Stimulated activated CD4-positive, alpha-beta T cell treated with anti-CD3 and anti-CD28 coated beads, TNF-alpha, amount 100 ng/mL, for 4 hours (primary cell): ENCODE measurements around the gene STIL.

Source experiments
- DNase-seq, 3 experiments: peaks; one replicate each; pipeline ENCODE4 v3.0.0-alpha.2; 2020; ENCODE audit warnings: low read depth in 3 of 3

Gene STIL

DNA sequence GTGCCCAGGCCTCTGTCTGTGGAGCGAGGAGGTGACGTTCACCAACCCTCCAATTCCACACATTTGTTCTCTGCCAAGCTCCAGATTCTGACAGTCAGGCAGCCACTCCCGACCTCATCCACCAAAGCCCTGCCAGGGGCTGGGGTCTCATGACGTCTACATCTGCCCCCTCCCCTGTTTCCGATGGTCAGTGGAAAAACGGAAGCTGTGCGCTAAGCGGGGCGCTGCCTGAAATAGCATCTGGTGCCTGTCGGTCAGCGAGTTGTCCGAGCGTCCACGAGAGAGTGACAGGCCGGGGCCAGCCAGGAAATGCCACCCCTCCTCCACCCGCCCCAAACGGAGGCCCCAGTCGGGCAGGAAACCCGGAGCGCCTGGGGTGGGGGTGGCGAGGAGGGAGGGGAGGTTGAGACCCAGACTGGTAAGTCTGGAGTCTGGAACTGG is 78.7 kb downstream of the STIL start:
- DNase-seq = no peak

GRCh38 chr1:47233186-47233585 is 80.8 kb downstream of the STIL start:
- DNase-seq = no peak

DNA sequence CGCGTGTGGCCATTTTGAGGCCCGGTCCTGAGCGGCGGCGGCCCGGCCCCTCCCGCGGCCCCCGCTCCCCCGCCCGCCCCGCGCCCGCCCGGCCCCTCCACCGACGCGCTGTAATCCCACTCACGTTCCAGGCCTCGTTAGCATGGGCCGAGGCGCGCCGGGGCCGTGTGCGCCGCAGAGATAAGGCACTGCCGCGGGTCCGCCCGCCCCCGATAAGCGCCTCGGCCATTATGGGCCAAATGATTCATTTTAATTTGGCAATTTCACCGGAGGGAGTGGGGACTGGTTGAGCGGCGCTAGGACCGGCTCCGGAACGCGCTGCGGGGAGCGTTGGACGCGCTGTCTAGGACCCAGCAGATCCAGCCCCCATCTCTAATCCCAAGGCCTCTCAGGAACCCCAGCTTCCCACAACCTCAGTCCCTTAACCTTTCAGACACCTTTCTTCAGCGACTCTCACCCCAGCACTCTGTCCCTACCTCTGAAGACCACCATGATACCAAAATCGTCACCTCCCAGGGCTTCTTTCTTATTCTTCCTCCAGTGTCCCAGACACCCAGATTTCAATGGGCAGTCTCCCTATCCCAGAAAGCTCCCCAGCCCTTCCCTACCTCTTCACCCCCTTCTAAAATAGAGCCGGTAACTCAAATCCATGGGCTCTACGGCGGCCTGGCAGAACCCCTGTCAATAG is 81.6 kb downstream of the STIL start, which contains the start of gene TAL1:
TAL1 (minus strand) TSS at position 39 of the 688 bp plus-strand sequence. CDS start 6,337 bp downstream, outside the sequence.
- no peak for DNase-seq

DNA sequence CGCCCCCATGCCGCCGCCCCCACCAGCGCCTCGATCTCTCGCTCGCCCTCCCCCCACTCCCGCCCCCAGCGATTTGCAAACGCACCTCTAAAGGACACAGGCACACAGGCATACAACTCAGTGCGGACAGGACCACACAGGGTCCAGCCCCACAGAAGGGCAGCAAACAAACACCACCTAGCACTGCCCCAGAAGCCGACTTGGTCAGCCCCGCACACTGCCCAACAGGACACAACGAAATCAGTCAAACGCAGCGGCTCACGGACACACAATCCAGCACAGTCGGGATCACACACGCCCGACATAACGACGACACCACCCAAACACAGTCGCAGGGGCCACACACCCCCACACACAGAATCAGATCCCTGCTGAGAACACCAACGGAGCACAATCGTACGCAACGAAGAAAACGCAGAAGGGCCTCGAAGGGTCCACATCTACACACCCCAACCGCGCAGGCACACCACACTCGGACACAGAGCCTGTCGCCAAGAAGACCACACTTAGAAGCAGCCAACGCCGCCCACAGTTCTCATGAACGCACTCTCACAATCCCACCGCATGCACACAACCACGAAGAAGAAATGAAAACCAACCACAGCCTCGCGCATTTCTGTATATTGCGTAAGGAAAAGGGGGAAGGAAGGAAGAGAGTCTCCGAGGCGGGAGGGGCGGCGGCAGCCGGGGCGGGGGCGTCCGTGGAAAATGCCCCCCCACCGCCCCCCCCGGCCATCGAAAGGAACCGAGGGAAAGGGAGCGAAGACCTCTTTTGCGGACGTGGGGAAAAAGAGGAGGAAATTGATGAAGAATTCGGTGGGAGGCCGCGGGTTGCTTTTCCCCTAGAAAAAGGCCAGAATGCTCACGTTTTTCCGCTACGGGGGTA is 82.4 kb downstream of the STIL start:
- peak in 1 of 3 experiments; percentile 15 for DNase-seq

DNA sequence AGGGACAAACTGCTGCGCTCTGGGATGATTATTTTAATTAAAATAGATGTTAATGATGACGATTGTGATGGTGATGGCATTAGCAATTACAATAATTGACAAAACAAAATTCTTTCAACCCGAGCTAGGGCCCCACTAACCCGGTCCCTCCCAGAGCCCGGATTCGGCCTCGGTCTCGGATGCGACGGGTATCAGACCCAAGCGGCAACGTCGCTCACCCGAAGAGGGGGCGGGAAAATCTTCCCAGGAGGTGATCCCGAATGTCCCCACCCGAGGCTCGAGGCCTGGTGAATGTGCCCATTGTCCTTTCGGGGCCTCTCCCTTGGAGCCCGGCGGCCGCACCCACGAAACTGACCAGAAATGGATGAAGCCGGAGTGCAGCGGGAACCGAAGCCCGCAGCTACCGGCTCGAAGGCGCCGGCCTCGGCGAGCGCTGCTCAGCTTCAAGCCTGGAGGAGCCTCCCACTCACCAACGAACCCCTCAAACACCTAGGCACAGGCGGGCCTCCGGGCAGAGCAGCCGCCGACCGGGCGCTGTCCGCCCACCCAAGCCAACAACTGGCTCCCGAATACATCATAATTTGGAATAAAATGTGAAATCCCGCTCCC is 83.2 kb downstream of the STIL start:
- DNase-seq = no peak

- DNase-seq = no peak
Observed at GRCh38 chr1:47229886-47230691, 83.9 kb downstream of the STIL start.

DNA sequence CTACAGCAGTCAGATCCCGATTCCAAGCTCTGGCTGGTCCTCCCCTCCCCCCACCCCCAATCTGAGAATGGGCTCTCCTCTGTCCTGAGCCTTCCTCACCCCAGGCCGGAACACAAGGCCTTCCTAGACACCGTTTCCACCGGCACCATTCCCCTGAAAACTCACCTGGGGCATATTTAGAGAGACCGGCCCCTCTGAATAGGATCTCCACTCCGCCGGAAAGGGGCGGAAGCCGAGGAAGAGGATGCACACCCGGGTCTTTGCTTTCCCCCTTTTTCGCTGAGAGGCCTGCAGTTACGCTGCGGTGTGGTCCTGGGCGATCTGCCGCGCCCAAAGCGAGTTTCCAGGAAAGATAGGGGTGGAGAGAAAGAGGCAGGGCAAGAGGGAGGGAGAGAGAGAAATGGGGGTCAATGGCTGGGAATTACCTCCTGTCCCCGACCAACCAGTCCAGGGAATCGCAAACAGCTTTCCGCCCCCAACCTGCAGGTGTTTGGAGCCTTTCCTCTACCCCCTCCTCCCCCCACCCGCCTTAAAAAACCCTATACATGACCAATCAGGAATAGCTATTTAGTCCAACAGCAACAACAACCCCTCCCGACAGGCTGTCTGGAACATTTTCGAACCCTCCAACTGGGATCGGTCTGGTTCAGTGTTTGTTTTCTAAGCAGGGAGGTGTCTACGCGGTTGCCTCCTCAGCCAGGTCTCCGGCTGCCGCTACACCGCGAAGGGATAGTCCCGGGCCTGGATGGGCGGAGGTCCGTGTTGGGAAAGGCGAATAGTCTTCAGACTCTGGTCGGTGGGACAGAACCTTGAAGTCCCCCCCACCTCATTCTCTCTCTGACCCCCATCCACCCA is 84.7 kb downstream of the STIL start:
- no peak for DNase-seq

DNA sequence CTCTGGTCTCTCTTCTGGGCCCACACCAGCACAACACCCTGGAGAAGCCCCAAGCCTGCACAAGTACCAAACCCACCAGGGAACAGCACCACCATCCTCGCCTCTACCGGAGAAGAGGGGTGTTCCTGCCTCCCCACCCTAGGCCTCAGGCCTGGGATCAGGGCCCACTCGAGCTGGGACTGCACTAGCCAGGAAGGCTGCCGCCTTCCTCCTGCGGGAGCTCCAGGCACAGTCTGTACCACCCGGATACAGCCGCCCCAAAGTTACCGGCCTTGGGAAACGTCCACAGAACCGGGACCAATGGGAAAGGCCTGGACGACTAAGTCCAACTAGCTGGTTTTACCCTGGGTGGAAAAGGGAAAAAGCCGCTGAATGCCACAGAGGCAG is 85.3 kb downstream of the STIL start:
- DNase-seq = no peak

- DNase-seq = no peak
Observed at GRCh38 chr1:47227341-47228232, 86.4 kb downstream of the STIL start.

DNA sequence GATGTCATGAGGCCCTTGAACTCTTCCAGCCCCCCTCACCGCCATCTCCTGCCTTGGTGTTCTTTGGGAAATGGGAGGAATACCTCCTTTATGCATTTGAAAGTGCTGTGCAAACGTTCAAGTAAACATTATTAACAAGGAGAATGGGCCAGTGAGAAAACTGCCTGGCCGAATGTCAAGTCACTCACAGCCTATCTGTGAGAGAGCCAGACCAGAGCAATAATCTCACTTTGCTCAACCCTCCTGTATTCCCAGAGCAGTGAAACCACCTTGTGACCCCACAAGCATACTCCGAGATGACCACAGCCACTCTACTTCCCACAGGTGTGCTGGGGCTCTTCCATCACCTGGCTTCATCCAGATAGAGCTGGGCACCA is 87.1 kb downstream of the STIL start:
- DNase-seq = no peak

DNA sequence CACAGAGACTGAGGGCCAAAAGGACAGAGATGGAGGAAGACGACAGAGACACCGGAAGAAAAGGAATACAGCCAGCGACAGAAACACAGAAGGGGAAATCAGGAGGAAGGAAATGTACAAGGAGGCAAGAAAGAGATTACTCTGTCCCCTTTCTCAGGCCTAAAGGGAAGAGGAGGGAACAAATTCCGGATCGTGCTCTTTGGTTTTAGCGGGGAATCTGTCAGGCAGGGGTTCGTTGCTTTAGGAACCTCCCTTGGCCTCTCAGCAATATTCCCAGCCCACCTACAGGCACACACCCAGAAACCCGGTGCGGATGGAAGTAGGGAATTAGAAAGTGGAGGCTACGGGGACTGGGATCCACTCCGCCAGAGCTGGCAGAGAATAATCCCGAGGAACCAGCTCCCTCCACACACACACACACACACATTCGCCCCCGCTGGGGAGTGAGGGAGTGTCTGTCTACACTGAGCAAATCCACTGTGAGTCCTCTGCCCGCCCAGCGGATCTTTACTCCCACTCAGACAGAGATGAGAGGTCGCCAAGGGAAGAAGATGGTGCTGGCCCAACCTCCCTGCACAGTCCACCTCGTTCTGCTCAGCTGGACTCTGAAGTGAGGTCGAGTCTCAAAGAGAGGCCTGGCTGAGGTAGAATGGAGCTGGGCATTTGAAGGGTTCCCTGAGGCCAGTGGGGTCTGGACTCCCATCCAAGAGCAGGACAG is 87.7 kb downstream of the STIL start:
- no peak for DNase-seq

DNA sequence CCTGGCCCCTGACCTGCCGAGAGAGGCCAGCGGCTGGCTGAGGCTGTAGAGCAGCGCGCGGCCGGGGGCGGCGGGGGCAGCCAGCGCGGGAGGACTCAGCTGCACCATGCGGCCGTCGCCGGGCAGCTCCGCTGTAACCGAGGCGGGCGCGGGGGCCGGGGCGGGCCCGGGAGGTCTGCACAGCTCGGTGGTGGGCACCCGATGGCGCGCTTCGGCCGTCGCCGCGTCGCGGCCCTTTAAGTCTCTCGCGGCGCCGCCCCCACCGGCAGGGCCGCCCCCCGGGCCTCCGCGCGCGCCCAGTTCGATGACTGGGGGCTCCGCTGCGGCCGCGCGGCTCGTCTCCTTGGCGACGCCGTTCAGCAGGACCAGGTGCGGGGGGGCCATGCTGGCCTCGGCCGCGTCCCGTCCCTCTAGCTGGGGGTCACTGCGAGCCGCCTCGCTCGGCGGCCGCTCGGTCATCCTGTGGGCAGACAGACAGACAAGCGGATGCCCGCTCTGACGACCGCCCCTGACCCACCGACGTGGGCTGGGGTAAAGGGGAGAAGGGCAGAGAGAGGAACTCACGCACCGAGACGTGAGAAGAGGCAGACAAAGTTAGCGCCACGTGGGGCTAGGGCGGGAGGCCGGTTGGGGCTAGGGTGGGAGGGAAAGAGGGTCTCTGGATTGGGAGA is 88.4 kb downstream of the STIL start:
- no peak for DNase-seq

GRCh38 chr1:47224676-47225399 is 89.1 kb downstream of the STIL start:
- DNase-seq = no peak

DNA sequence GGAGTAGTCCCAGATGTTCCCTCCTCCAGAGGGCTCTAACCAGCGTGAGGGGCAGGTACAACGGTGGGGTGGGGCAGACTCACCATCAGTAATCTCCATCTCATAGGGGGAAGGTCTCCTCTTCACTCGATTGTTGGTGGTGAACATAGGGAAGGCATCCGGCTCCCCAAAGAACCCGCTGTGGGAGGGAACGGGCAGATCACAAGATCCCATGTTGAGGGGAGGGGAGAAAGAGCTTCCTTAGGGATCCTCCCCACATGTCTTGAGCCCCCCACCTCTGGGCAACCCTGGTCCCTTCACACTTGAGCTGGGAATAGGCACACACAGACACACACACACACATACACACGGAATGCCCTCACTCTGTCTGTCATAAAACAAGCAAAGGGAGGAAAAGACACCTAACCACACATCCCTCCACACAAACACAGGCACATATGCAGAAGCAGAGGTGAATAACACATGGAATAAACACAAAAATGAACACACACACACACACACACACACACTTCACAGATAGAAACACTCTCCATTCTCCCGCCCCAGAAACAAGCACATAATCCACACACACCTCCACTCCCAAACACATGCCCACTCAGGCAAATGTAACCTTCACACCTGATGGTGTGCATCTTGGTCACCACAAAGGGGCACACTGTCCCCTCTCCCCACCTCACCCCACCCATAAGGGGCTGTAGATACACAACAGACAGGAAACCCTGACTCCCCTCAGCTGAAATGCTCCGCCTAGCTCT is 89.8 kb downstream of the STIL start:
- DNase-seq = no peak

- no peak for DNase-seq
Observed at GRCh38 chr1:47223174-47223920, 90.6 kb downstream of the STIL start.

GRCh38 chr1:47222476-47222875 is 91.5 kb downstream of the STIL start:
- DNase-seq = no peak
